GM21526 (cell line): ENCODE results near the gene CD37.
"Not testable (repeated sequence)": the region's sequence is repeated elsewhere in the genome, so short reads cannot be mapped to it uniquely, and the experiment has no call there.

ENCODE experiments used
- ATAC-seq: cut with Tn5 transposase; IDR thresholded peaks from one replicate; pipeline ENCODE4 v1.9.1; 2021; ENCODE audit warnings: moderate library complexity; ENCODE audit not compliant: unreplicated experiment, low FRiP score

Gene CD37

GRCh38 chr19:49373174-49373573 is 38.0 kb downstream of the CD37 start:
- not testable (repeated sequence) for ATAC-seq

- ATAC-seq, result no peak
Observed at GRCh38 chr19:49374665-49375434, 39.6 kb downstream of the CD37 start.

GRCh38 chr19:49378512-49378911 is 43.3 kb downstream of the CD37 start:
- ATAC-seq, result no peak

GRCh38 chr19:49380391-49380790 is 45.2 kb downstream of the CD37 start:
- no peak for ATAC-seq

GRCh38 chr19:49382639-49383038 is 47.4 kb downstream of the CD37 start:
- no peak for ATAC-seq

- no peak for ATAC-seq
Observed at GRCh38 chr19:49383599-49383998, 48.4 kb downstream of the CD37 start.

- ATAC-seq, result no peak
Observed at GRCh38 chr19:49387936-49388372, 52.7 kb downstream of the CD37 start, which contains the start of gene KASH5. Gene KASH5 (plus strand): TSS chr19:49388249. CDS start chr19:49390884, 2,635 bp downstream.

- ATAC-seq, result no peak
Observed at GRCh38 chr19:49389406-49389805, 54.2 kb downstream of the CD37 start.
